Measurements from ENCODE around the gene KIF3B.

KIF3B gene

GRCh38 chr20:32363492-32363891, 86.0 kb downstream of the KIF3B start:
- TF ChIP-seq EGR1 (IDR thresholded peaks at IDR 0.05) (no peak), CEBPB (IDR thresholded peaks at IDR 0.05) (no peak), MAX (IDR thresholded peaks at IDR 0.05) (no peak), RAD21 (IDR thresholded peaks at IDR 0.05; ENCODE audit: low read depth) (no peak), EP300 (IDR thresholded peaks at IDR 0.05; ENCODE audit: borderline replicate concordance) (no peak), YY1 (IDR thresholded peaks at IDR 0.05; ENCODE audit: low read depth) (no peak), TEAD4 (IDR thresholded peaks at IDR 0.05) (no peak), NFIC (IDR thresholded peaks at IDR 0.05) (no peak), CREB1 (IDR thresholded peaks at IDR 0.05; ENCODE audit: low read depth) (no peak), ZBTB7A (IDR thresholded peaks at IDR 0.05; ENCODE audit: low read depth) (no peak), TCF12 (IDR thresholded peaks at IDR 0.05; ENCODE audit: low read depth) (no peak), TAF1 (IDR thresholded peaks at IDR 0.05; ENCODE audit: low read depth) (no peak), FOXM1 (IDR thresholded peaks at IDR 0.05; ENCODE audit: borderline replicate concordance, low read depth) (no peak)
- TF ChIP-seq, protein P1, sequence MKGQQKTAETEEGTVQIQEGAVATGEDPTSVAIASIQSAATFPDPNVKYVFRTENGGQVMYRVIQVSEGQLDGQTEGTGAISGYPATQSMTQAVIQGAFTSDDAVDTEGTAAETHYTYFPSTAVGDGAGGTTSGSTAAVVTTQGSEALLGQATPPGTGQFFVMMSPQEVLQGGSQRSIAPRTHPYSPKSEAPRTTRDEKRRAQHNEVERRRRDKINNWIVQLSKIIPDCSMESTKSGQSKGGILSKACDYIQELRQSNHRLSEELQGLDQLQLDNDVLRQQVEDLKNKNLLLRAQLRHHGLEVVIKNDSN (IDR thresholded peaks at IDR 0.05) = no peak
- TF ChIP-seq, protein P2, sequence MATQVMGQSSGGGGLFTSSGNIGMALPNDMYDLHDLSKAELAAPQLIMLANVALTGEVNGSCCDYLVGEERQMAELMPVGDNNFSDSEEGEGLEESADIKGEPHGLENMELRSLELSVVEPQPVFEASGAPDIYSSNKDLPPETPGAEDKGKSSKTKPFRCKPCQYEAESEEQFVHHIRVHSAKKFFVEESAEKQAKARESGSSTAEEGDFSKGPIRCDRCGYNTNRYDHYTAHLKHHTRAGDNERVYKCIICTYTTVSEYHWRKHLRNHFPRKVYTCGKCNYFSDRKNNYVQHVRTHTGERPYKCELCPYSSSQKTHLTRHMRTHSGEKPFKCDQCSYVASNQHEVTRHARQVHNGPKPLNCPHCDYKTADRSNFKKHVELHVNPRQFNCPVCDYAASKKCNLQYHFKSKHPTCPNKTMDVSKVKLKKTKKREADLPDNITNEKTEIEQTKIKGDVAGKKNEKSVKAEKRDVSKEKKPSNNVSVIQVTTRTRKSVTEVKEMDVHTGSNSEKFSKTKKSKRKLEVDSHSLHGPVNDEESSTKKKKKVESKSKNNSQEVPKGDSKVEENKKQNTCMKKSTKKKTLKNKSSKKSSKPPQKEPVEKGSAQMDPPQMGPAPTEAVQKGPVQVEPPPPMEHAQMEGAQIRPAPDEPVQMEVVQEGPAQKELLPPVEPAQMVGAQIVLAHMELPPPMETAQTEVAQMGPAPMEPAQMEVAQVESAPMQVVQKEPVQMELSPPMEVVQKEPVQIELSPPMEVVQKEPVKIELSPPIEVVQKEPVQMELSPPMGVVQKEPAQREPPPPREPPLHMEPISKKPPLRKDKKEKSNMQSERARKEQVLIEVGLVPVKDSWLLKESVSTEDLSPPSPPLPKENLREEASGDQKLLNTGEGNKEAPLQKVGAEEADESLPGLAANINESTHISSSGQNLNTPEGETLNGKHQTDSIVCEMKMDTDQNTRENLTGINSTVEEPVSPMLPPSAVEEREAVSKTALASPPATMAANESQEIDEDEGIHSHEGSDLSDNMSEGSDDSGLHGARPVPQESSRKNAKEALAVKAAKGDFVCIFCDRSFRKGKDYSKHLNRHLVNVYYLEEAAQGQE (IDR thresholded peaks at IDR 0.05; ENCODE audit: low read depth) = no peak

- TF ChIP-seq CEBPB (IDR thresholded peaks at IDR 0.05) (no peak), EP300 (IDR thresholded peaks at IDR 0.05; ENCODE audit: borderline replicate concordance) (no peak), FOXM1 (IDR thresholded peaks at IDR 0.05; ENCODE audit: borderline replicate concordance, low read depth) (no peak), TAF1 (IDR thresholded peaks at IDR 0.05; ENCODE audit: low read depth) (no peak), EGR1 (IDR thresholded peaks at IDR 0.05) (no peak), ZBTB7A (IDR thresholded peaks at IDR 0.05; ENCODE audit: low read depth) (no peak), CREB1 (IDR thresholded peaks at IDR 0.05; ENCODE audit: low read depth) (no peak)
- TF ChIP-seq, protein P1 (IDR thresholded peaks at IDR 0.05) = no peak
Observed at GRCh38 chr20:32364554-32365208, 87.2 kb downstream of the KIF3B start.

GRCh38 chr20:32365564-32365963, 88.1 kb downstream of the KIF3B start:
- TF ChIP-seq MAX (IDR thresholded peaks at IDR 0.05) (no peak), ZBTB7A (IDR thresholded peaks at IDR 0.05; ENCODE audit: low read depth) (no peak), EP300 (IDR thresholded peaks at IDR 0.05; ENCODE audit: borderline replicate concordance) (no peak), NFIC (IDR thresholded peaks at IDR 0.05) (no peak), FOXM1 (IDR thresholded peaks at IDR 0.05; ENCODE audit: borderline replicate concordance, low read depth) (no peak), EGR1 (IDR thresholded peaks at IDR 0.05) (no peak), TCF12 (IDR thresholded peaks at IDR 0.05; ENCODE audit: low read depth) (no peak), RAD21 (IDR thresholded peaks at IDR 0.05; ENCODE audit: low read depth) (no peak), TEAD4 (IDR thresholded peaks at IDR 0.05) (no peak), CEBPB (IDR thresholded peaks at IDR 0.05) (no peak), TAF1 (IDR thresholded peaks at IDR 0.05; ENCODE audit: low read depth) (no peak), CREB1 (IDR thresholded peaks at IDR 0.05; ENCODE audit: low read depth) (no peak), YY1 (IDR thresholded peaks at IDR 0.05; ENCODE audit: low read depth) (no peak)
- TF ChIP-seq, protein P2 (IDR thresholded peaks at IDR 0.05; ENCODE audit: low read depth) = no peak
- TF ChIP-seq, protein P1 (IDR thresholded peaks at IDR 0.05) = no peak

GRCh38 chr20:32366380-32366779, 88.9 kb downstream of the KIF3B start:
- no peak for TF ChIP-seq MAX (IDR thresholded peaks at IDR 0.05)
- TF ChIP-seq RAD21 (IDR thresholded peaks at IDR 0.05; ENCODE audit: low read depth) = no peak
- TF ChIP-seq EGR1 (IDR thresholded peaks at IDR 0.05) = no peak
- no peak for TF ChIP-seq CEBPB (IDR thresholded peaks at IDR 0.05)
- TF ChIP-seq CREB1 (IDR thresholded peaks at IDR 0.05; ENCODE audit: low read depth) = no peak
- no peak for TF ChIP-seq EP300 (IDR thresholded peaks at IDR 0.05; ENCODE audit: borderline replicate concordance)
- TF ChIP-seq ZBTB7A (IDR thresholded peaks at IDR 0.05; ENCODE audit: low read depth) = no peak
- TF ChIP-seq, protein P2 (IDR thresholded peaks at IDR 0.05; ENCODE audit: low read depth) = no peak
- TF ChIP-seq TCF12 (IDR thresholded peaks at IDR 0.05; ENCODE audit: low read depth) = no peak
